Neural progenitor cell (in vitro differentiated cells): ENCODE results near the gene EGFR.

ENCODE experiments used
- CTCF ChIP-seq: fragments of 200-600 bp; sonication (generic); IDR thresholded peaks from 2 replicates; pipeline ENCODE4 v1.5.1; 2017; ENCODE audit warnings: antibody characterized with exemption, mild to moderate bottlenecking
- EZH2 ChIP-seq: fragments of 200-600 bp; sonication (generic); IDR thresholded peaks from 2 replicates; pipeline ENCODE4 v1.6.1; 2017; ENCODE audit warnings: antibody characterized with exemption, mild to moderate bottlenecking, moderate library complexity

- TF ChIP-seq CTCF, result no peak
- TF ChIP-seq EZH2, result no peak
Measured at GRCh38 chr7:55241958-55242357, 223.1 kb downstream of the EGFR start.
